Heart left ventricle (tissue), 13 donors: ENCODE measurements around the gene TNIP1.

Experiments used
- POLR2A ChIP-seq, 2 donors: fragments of 450-650 bp; IDR thresholded peaks; one replicate each; pipeline ENCODE4 v1.6.1; 2017; ENCODE audit warnings: antibody characterized with exemption in 2 of 2, mild to moderate bottlenecking in 2 of 2, moderate library complexity in 2 of 2
- TF ChIP-seq, protein P1 (sequence below), 12 donors: fragments of 200-600 bp; sonication (generic) in 4 of 12; IDR thresholded peaks; one replicate each; pipeline versions ENCODE4 v1.5.0 to v1.8.0; 2018 to 2022; ENCODE audit warnings: antibody characterized with exemption in 12 of 12, mild to moderate bottlenecking in 5 of 12
- donor health status: ischemic (EF 13 %, LVEDD 7.1; RV severe dilation, severe dysfunction).
- donor health status: DM: no; HTN: yes; CAD: no.
- donor health status: DM: no; HTN: no; CAD: no.
- donor health status: ischemic (EF 25% LVEDD 6.9; RV normal size, moderate dysfunction).
- donor health status: ischemic (EF 25% LVEDD 5.7; RV mildly dilated, moderate dysfunction).
- donor health status: ischemic (EF 35%, LVEDD 5.7; RV mildly dilated, moderate dysfunction).
- donor health status: nonischemic (EF 11% LVEDD 7.7; RV severe dilation, severe dysfunction).
- donor health status: DM: yes; HTN: yes; CAD: no.
- donor health status: PGD.
- donor health status: ischemic (EF 29% LVEDD 5.4; RV normal size, mild dysfunction).
- donor health status: nonischemic (EF 23%, LVEDD 6.1; RV moderate dilation, normal function).

DNA sequence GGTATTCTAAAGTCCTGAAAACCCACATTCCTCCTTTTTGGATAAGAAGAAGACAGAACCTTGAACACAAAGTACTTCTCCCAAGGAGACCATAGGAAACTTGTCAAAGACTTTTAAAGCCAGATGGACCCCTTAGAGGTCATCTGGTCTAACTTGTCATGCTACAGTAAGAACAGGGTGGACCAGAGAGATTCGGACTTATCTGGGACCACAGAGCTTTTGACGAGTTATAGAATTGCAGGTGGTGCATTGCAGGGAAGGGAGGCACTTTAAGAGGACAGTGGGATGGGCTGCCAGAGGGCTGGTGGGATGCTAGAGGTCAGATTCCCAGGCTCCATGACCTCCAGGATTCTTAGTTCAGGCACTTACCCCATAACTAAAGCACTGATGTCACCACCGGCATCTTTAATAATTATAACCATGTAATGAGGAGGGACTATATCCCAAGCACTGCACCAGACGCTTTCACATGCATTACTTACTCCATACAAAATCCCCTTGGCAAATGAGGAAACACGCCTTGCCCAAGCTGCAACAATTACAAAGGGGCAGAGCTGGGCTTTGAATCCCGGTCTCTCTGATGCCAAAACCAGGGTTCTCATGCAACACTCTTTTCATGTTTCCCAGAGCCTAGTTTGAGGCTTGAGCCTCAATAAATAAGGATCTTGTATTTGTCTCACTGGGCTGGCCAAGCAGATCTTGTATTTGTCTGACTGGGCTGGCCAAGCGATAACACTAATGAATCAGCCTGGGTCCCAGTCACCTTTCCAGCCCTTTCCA is 73.2 kb downstream of the TNIP1 start:
- TF ChIP-seq, protein P1, sequence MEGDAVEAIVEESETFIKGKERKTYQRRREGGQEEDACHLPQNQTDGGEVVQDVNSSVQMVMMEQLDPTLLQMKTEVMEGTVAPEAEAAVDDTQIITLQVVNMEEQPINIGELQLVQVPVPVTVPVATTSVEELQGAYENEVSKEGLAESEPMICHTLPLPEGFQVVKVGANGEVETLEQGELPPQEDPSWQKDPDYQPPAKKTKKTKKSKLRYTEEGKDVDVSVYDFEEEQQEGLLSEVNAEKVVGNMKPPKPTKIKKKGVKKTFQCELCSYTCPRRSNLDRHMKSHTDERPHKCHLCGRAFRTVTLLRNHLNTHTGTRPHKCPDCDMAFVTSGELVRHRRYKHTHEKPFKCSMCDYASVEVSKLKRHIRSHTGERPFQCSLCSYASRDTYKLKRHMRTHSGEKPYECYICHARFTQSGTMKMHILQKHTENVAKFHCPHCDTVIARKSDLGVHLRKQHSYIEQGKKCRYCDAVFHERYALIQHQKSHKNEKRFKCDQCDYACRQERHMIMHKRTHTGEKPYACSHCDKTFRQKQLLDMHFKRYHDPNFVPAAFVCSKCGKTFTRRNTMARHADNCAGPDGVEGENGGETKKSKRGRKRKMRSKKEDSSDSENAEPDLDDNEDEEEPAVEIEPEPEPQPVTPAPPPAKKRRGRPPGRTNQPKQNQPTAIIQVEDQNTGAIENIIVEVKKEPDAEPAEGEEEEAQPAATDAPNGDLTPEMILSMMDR (IDR thresholded peaks at IDR 0.05) = no peak
- TF ChIP-seq POLR2A (IDR thresholded peaks at IDR 0.05) = no peak
